C1 segment of cervical spinal cord (tissue), 14 donors: ENCODE results near the gene CASK.

Experiments
- DNase-seq, 14 donors: peaks; one replicate each; lab custom pipeline; 2025; lab: John Stamatoyannopoulos, UW

CASK gene

DNA sequence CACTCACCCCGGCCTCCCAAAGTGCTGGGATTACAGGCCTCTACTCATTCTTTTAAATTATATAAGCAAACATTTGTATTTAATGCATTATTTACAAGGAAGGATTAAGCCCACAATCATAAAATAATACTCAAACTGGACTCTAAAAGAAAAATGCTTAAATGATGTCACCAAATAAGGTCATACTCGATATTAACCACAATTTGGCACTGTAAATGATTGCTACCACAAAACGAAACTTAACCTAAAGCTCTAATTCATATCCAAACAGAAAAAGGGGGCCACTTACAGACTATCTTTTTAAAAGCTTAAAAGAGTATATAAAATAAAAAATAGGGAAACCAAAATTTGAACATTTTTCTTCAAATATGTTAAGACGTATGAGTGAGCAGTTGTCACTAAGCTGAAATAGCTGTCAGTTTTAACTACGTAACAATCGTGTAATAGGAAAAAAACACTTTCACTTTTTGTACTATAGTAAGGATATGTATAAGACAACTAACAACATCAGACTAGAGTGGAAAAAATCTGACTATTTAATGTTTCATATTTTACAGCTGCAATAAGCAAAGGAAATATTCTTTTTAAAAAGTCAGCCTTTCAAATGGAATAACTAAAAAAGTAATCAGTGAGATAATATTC, 342.8 kb downstream of the CASK start:
- no peak for DNase-seq

DNA sequence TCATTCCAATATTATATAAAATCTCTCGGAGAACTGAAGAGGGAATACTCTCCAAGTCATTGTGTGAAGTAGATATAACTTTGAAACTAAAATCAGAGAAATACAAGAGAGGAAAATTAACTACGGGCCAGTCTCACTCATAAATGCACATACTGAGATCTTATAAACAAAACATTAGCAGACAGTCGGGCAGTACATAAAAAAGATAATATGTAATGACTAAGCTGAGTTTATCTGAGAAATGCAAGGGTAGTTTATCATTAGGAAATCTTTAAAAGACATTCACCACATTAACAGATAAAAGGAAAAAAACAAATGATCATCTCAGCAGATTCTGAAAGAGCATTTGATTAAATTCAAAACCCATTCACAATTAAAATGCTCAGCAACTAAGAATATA, 359.5 kb downstream of the CASK start:
- DNase-seq = no peak

DNA sequence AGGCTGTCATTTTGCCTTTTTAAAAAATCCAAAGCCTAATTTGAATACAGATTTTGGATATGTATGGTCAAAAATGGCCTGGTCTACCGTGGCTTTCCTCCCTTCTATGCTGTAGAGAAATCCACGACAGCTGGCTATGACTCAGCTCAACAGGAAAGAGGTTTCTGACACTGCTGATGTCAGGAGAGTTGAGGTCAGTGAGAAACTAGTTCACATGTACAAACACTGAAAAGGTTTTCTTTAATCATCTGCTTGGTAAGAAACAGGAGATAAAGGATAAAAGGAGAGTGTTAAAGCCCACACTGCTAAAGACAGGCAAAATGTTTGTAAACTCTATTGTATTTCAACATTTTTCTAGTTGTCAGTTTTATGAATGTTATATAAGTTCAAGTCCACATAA, 362.3 kb downstream of the CASK start:
- no peak for DNase-seq

- DNase-seq = peak in 3 of 14 donors; percentile 0 to 6 (median 1)
Observed at GRCh38 chrX:41559235-41560052, 363.9 kb downstream of the CASK start.

GRCh38 chrX:41558531-41558930, 364.8 kb downstream of the CASK start:
- no peak for DNase-seq

- no peak for DNase-seq
Observed at GRCh38 chrX:41556958-41557357, 366.4 kb downstream of the CASK start.

DNA sequence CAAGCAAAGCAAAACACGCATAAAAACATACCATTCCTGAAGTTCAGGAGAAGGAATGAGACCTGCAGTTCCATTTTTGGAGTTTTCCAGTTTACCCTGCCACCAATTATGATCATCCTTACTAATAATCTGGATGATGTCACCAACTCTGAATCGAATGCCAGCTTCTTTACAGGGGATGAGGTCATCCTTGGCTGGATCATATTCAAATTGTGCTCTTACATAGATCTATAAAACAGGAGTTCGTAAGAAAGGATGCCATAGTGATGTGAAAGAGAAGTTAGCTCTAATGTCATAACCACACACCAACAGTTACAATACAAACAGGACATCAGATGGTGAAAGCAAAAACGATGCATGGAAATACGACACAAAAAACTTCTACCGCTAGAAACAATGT, 369.7 kb downstream of the CASK start:
- DNase-seq = no peak

- DNase-seq = no peak
Observed at GRCh38 chrX:41548411-41548810, 374.9 kb downstream of the CASK start.

DNA sequence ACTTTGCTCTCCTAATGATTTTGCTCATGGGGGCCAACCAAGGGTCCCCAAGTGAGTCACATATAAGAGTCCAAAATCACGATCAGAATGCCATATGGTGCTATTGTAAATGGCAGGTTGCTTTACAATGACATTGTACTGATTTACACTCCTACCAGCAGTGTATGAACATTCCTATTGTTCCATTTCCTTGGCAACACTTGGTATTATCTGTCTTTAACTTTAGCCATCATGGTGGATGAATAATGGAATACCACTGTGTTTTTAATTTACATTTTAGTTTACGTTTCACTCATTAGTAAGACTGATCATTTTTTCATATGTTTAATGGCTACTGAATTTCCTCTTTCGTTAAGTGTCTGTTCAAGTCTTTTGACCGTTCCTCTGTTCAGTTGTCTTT, 379.7 kb downstream of the CASK start:
- no peak for DNase-seq

DNA sequence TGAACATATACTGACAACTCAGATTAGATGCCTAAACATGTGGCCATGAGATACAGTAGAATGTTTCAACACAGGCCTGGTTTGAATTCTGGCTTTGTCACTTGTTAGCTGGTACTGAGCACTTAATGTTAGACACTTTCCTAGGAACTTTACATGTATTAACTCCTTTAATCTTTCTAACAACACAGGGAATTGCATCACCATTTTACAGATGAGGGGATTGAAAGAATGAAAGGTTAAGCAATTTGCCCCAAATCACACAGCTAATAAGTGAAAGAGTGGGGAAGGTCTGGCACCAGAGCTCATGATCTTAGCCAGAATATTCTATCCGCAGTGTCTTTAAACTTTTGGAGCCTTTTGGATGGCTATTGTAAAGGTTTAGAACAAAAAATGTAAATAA, 380.3 kb downstream of the CASK start:
- DNase-seq = no peak

DNA sequence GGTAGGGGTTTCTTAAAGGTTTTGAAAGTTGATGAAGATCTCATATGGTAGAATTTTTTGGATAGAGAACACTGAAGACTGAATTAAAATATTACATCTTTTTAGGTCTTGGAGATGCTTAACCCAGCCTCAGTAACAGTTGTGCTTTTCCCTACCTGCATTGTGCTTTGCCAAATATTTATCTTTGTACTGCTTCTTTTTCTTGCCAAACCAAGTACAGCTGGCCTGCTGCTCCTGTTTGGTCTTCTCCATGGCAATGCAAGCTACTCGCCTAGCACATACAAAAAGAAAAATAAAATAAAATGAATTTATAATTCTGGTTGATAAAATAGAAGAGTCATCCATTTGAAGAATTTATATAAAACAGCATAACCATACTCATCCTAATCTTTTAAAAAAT, 380.8 kb downstream of the CASK start:
- no peak for DNase-seq

GRCh38 chrX:41542135-41542534, 381.2 kb downstream of the CASK start:
- DNase-seq = no peak

GRCh38 chrX:41541386-41541785, 382.0 kb downstream of the CASK start:
- DNase-seq = no peak

DNA sequence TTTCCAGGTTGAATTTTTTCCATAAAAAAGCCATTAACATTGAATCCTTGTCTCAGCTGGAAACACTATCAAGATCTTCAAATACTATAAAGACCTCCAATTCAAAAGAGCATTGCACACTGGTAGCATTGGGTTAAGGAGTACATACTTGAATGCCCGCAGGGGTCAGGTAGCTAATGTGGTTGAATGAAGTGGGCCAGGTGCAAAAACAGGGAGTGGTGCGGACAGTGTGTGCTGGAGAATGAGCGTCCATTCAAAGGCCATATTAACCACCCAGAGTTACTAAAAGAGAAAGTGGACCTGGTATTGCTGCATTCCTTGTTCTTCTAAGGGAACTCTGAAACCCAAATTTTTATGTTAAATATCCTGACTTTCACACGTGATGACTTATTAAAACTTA, 384.6 kb downstream of the CASK start:
- no peak for DNase-seq

- DNase-seq = no peak
Observed at GRCh38 chrX:41530085-41530484, 393.3 kb downstream of the CASK start.

DNA sequence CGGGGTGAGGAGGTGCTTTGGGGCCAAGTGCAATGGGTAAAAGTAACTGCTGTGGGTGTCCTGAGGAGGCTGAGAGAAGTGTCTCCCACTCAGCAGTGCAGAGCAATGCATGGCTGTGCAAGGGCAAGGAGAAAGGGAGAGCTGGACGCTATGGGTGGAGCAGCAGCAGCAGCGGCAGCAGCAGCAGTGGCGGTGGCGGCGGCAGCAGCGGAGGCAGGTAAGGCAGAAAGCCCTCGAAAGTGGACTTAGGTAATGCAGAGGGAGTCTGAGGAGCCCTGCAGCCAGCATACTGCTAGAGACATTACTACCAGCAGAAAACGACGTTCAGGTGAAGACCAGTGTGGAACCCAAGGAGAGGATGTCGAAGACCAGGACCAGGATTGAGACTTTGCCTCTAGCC, 394.1 kb downstream of the CASK start:
- no peak for DNase-seq

GRCh38 chrX:41528784-41529183, 394.6 kb downstream of the CASK start:
- no peak for DNase-seq

DNA sequence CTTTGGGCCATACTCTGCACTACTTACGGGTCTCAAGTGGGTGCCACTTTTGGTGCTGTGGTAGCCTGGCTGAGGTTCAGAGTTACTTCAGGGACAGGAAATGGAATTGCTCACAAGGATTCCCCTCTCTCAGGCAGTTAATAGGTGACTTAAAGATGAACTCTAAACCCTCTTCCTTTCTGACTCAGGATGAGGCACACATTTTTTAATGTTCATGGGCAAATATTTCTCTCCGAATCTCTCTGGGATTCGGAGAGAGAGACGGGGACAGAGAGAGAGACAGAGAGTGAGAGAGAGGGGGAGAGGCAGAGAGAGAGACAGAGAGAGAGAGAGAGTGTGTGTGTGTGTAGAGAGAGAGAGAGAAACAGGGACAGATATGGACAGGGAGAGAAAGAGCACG, 396.4 kb downstream of the CASK start:
- DNase-seq = no peak

DNA sequence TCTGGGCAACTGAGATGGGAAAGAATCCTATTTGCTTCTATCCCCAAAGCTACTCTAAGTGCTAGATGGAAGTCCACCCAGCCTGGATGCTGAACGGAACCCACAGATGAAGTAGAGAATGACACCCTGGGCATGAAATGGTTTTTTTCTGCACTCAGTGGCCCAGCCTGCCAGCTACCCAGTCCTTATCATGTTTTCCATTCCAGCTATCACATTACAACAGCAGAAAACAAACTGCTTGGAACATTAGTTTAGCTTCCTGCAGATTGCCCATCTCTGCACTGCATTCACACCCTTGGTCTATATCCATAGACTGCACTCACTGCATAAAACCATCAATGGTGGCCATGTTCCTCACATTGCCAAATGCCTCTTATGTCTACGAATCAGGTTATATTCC, 397.1 kb downstream of the CASK start:
- no peak for DNase-seq

DNA sequence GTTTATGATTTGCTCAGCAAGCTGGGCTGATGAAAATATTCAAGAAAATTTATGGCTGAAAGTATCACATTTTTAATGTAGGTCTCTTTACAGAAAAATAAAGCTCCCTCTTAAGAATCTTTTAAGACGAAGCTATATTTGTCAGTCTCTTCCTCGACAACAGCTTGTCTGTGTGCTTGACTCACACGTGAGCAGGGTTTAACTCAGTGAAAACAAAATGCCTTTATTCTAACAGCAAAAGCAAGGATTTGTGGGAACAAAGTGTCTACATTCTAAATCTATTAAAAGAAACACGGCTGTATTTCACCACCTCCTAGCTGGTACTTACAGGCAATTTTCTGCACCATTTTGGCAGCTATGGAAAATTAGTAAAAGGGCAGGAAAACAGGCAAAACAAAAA, 400.7 kb downstream of the CASK start:
- DNase-seq = peak in 1 of 14 donors; percentile 1

DNA sequence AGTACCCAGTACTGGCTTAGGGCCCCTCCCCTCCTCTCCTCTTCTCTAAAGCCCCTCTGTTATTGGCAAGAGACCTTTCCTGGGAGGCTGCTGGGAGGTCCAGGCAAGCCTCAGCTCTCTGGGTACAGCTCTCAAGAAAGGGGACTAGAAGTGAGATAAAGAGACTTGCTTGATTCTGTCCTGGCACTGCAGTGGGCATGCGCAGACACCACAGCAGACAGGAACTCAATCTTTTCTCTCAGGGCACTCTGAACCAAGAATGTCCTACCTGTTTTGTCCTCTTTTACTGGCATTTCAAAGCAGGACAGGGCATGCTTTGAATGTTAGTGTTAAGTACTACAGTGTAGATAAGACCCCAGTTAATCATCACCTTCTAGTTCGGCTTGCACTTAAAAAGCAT, 401.3 kb downstream of the CASK start:
- DNase-seq = peak in 5 of 14 donors; percentile 0 to 18 (median 11)

DNA sequence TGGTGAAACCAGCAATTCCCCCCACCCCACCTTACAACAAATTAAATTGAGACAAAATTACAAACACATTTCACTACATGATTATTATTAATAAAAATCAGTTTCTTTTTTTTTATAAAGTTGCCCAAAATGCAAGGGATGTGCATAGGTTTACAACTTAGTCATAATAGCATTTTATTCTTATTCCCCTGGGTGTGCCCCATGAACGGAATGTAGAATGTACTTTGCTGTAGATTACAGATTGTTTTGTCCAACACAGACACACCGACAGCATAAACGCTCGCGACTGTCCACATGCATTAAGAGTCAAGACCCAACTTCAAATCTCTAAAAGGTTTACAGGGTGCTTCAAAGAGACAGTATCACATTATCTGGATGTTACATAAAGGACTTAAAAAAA, 403.9 kb downstream of the CASK start:
- DNase-seq = no peak

GRCh38 chrX:41518841-41519220, 404.5 kb downstream of the CASK start:
- no peak for DNase-seq
